ENCODE data around the gene INPP5K. TPM values are rescaled to one million over a fixed set of nuclear protein-coding genes. Genes with fewer than 3 reads are reported as not detected.
A peak's percentile ranks its signal among the peaks of the same experiment; 100 is the strongest.

The INPP5K gene
- total and polyA plus RNA-seq, 2 of the 4 experiments (the other 2 are of a cell fraction) = 14.9 to 17.4 TPM

DNA sequence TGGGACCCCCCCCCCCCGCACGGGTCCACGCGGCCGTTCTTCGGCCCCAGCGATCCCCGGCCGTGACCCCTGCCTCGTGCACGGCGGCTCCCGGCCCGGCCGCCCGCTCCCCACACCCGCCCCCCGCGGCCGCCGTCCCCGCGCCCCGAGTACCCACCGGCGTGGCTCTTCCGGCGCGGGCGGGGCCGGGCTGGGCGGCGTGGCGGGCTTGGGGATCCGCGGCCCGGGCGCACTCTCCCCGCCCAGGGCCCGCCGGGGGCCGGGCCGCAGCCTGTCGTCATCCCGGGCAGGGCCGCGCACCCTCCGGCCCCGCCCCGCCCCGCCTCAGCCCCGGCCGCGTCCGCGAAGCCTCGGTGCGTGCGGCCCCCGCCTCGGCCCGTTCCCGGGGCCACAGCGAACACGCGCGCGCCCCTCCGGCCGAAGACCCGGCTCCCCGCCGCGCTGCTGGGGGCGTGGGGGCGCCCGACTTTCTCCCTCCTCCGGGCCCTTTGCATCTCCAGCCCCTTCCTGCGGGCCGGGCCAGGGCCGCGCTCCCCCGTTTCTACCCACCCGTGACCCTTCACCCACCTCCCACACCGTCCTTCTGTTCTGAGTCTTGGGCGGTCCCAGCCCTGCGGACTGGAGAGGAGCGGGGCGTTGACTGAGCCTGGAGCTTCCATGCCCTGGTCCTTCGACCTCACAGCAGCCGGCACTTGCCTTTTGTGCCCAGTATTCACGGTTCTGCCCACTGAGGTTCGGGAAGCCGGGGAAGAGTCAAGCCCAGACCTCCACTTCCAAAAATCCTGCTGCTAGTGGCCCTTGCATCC, 24.8 kb downstream of the INPP5K start:
- Histone ChIP-seq H3K14ac (replicated peaks; ENCODE audit: low read depth, low read length) (peak overlapping the region; percentile 77), H2BK15ac (ENCODE audit: low read depth, low read length) (peak overlapping the region; percentile 60; the same call in 1 of the 3 replicates), H3K23ac (ENCODE audit: low read depth, low read length) (peak overlapping the region; percentile 89), H4K5ac (ENCODE audit: low read depth, low read length) (peak overlapping the region; percentile 98), H3K9ac (ENCODE audit: low read depth, low read length) (peak overlapping the region; percentile 90), H4K20me1 (ENCODE audit: insufficient read depth, low read length) (no peaks in the 10 kb centered on the region; the same call in 1 of the 2 replicates), H2BK20ac (ENCODE audit: low read depth, low read length) (no peak overlapping the region), H2AFZ (replicated peaks; ENCODE audit: low read length, poor library complexity) (peak overlapping the region; percentile 95), H2AK5ac (ENCODE audit: low read depth, low read length) (peak overlapping the region; percentile 93), H3K4me1 (ENCODE audit: control insufficient read depth, insufficient read depth, low read length) (peaks cover 23% of the 10 kb centered on the region), H3K9me1 (ENCODE audit: insufficient read depth, low read length) (0 out of 2 replicates have a peak, but pooled peaks cover 9% of the 10 kb centered on the region), H3K27me3 (ENCODE audit: control insufficient read depth, insufficient read depth, low read length) (no peaks in the 10 kb centered on the region), H3K79me1 (ENCODE audit: low read depth in 1 of 2, low read length in 2 of 2) (peaks cover 15 to 50% of the 10 kb centered on the region in 2 experiments), H3K4me2 (ENCODE audit: low read depth, low read length) (peak overlapping the region; percentile 98), H3K18ac (ENCODE audit: low read depth, low read length) (peak overlapping the region; percentile 80), H2BK5ac (ENCODE audit: low read depth, low read length, poor library complexity, severe bottlenecking) (peak overlapping the region; percentile 84), H3K36me3 (ENCODE audit: control insufficient read depth, insufficient read depth, low read length) (peaks cover 10% of the 10 kb centered on the region), H2BK120ac (ENCODE audit: low read depth, low read length) (peak overlapping the region; percentile 71; the same call in 1 of the 2 replicates), H3K4ac (ENCODE audit: low read depth, low read length) (peak overlapping the region; percentile 90), H4K91ac (ENCODE audit: insufficient read depth, low read depth, low read length) (peak overlapping the region; percentile 94), H3K9me3 (ENCODE audit: control insufficient read depth, insufficient read depth, low read length) (no peaks in the 10 kb centered on the region), H3K56ac (ENCODE audit: extremely low read depth, insufficient read depth, low read length) (peak overlapping the region; percentile 92; the same call in 1 of the 2 replicates), H2AK9ac (replicated peaks; ENCODE audit: low read depth, low read length, poor library complexity) (peak overlapping the region; percentile 99), H3K27ac (ENCODE audit: insufficient read depth, low read length) (peak overlapping the region; percentile 92), H3K4me3 (ENCODE audit: insufficient read depth, low read depth, low read length) (peak overlapping the region; percentile 99), H4K8ac (ENCODE audit: low read depth in 2 of 2, low read length in 2 of 2) (peak overlapping the region; percentile 93 to 95)
- dilution Hi-C loops (cut with HindIII; ENCODE audit: low sequenced_read_pairs, unreplicated experiment) = no loop called here
- ChIA-PET CTCF (no interaction called here), POLR2A (ENCODE audit: unreplicated experiment) (no interaction called here)
- no peak for DNase-seq
- BruUV-seq (replicated peaks) = no TSS peak
- WGBS, 2 experiments (ENCODE audit: extremely low coverage in 2 of 2, insufficient read length in 1 of 2) = 7% methylated on average over 36 of the region's 94 CpGs; no CpG with 5 or more reads in 1 of the 2 experiments
- no peak for TF ChIP-seq SMC3 (IDR thresholded peaks at IDR 0.05; ENCODE audit: low read depth, low read length)
- TF ChIP-seq RAD21 (IDR thresholded peaks at IDR 0.05; ENCODE audit: low read length) = no peak
- peak; percentile 33; the same call in 1 of the 2 replicates for TF ChIP-seq MXI1 (IDR thresholded peaks at IDR 0.05; ENCODE audit: borderline replicate concordance, low read depth, low read length)
- peak; percentile 83; the same call in 1 of the 2 replicates for TF ChIP-seq MAZ (IDR thresholded peaks at IDR 0.05; ENCODE audit: borderline replicate concordance, low read depth, low read length)
- intact Hi-C loops (cut with micrococcal nuclease) = loop anchor here (1.0 kb wide), 1 partner anchor 24 kb away; no protein-coding TSS in a partner anchor
- in situ Hi-C loops (cut with MboI; ENCODE audit: low sequenced_read_pairs) = no loop called here
- ATAC-seq (ENCODE audit: low read depth) = peak; percentile 76

Measured in IMR-90 (cell line).